HepG2 (cell line): Measurements from ENCODE around the gene PTK7. TPM values are rescaled to one million over a fixed set of nuclear protein-coding genes. Genes with fewer than 3 reads are reported as not detected.

Experiments used
- AHR ChIP-seq: IDR thresholded peaks from 2 replicates; pipeline ENCODE4 v1.6.1; 2018; ENCODE audit warnings: missing genetic modification reagents, missing compliant biosample characterization
- CHD2 ChIP-seq: IDR thresholded peaks from 2 replicates; pipeline ENCODE4 v1.6.1; 2011; ENCODE audit warnings: low read depth, low read length, improper control_type of control experiment
- DNMT1 ChIP-seq: sonication (generic); formaldehyde crosslinking; IDR thresholded peaks from 2 replicates; pipeline ENCODE4 v1.5.1; 2020; ENCODE audit warnings: mild to moderate bottlenecking, missing genetic modification reagents
- ETV5 ChIP-seq: IDR thresholded peaks from 2 replicates; pipeline ENCODE4 v1.6.1; 2018; ENCODE audit warnings: missing biosample characterization, missing genetic modification reagents, inconsistent platforms, borderline replicate concordance
- ETV6 ChIP-seq: sonication (generic); formaldehyde crosslinking; conservative IDR thresholded peaks from 2 replicates; pipeline ENCODE4 v1.4.0; 2020; ENCODE audit warnings: missing genetic modification reagents
- FOXJ3 ChIP-seq: sonication (generic); formaldehyde crosslinking; IDR thresholded peaks from 2 replicates; pipeline ENCODE4 v1.4.0; 2020; ENCODE audit warnings: missing genetic modification reagents, mild to moderate bottlenecking, borderline replicate concordance
- GABPA ChIP-seq, 2 experiments: IDR thresholded peaks; 2 replicates each; pipeline ENCODE4 v1.6.1; 2011 to 2016; ENCODE audit warnings: low read depth in 2 of 2, low read length in 1 of 2, missing biosample characterization in 1 of 2, missing genetic modification characterization in 1 of 2
- MXD4 ChIP-seq: IDR thresholded peaks from 2 replicates; pipeline ENCODE4 v1.6.1; 2016; ENCODE audit warnings: mild to moderate bottlenecking, missing biosample characterization, missing genetic modification reagents
- NFIC ChIP-seq: IDR thresholded peaks from 2 replicates; pipeline ENCODE4 v1.6.1; 2012; ENCODE audit warnings: mild to moderate bottlenecking, low read length, inconsistent platforms
- PCBP1 ChIP-seq: fragments of 200-400 bp; formaldehyde crosslinking; IDR thresholded peaks from 2 replicates; pipeline ENCODE4 v1.6.1; 2017; ENCODE audit warnings: mild to moderate bottlenecking, low read depth, low read length, borderline replicate concordance
- PCBP2 ChIP-seq: fragments of 200-400 bp; formaldehyde crosslinking; optimal IDR thresholded peaks from 2 replicates; pipeline ENCODE3; 2018; ENCODE audit warnings: low read length, low read depth; ENCODE audit not compliant: poor library complexity, severe bottlenecking
- POLR2G ChIP-seq: fragments of 200-400 bp; formaldehyde crosslinking; IDR thresholded peaks from 2 replicates; pipeline ENCODE4 v1.6.1; 2018; ENCODE audit warnings: mild to moderate bottlenecking, low read depth, low read length, moderate library complexity
- RBM39 ChIP-seq: fragments of 200-400 bp; formaldehyde crosslinking; IDR thresholded peaks from one replicate; pipeline ENCODE4 v1.6.1; 2018; ENCODE audit warnings: antibody characterized with exemption, mild to moderate bottlenecking, low read depth, low read length; ENCODE audit not compliant: poor library complexity, severe bottlenecking
- SAFB2 ChIP-seq: sonication (generic); formaldehyde crosslinking; IDR thresholded peaks from 2 replicates; pipeline ENCODE4 v1.5.1; 2020; ENCODE audit warnings: missing genetic modification reagents, low read depth, mild to moderate bottlenecking, borderline replicate concordance
- SNAI1 ChIP-seq: sonication (generic); formaldehyde crosslinking; IDR thresholded peaks from 2 replicates; pipeline ENCODE4 v1.5.0; 2020; ENCODE audit warnings: mild to moderate bottlenecking, missing genetic modification reagents, borderline replicate concordance
- SRSF4 ChIP-seq: fragments of 200-400 bp; formaldehyde crosslinking; IDR thresholded peaks from one replicate; pipeline ENCODE4 v1.6.1; 2018; ENCODE audit warnings: mild to moderate bottlenecking, low read depth, low read length, moderate library complexity; ENCODE audit not compliant: poor library complexity, severe bottlenecking
- ZKSCAN5 ChIP-seq: sonication (generic); formaldehyde crosslinking; IDR thresholded peaks from 2 replicates; pipeline ENCODE4 v1.5.1; 2020; ENCODE audit warnings: mild to moderate bottlenecking, missing genetic modification reagents
- ZNF160 ChIP-seq: sonication (generic); formaldehyde crosslinking; IDR thresholded peaks from 2 replicates; pipeline ENCODE4 v1.8.0; 2022; ENCODE audit warnings: mild to moderate bottlenecking, inconsistent platforms, missing genetic modification reagents
- ZNF232 ChIP-seq: sonication (generic); formaldehyde crosslinking; IDR thresholded peaks from 2 replicates; pipeline ENCODE4 v1.4.0; 2020; ENCODE audit warnings: missing genetic modification reagents, borderline replicate concordance
- ZNF746 ChIP-seq: sonication (generic); formaldehyde crosslinking; IDR thresholded peaks from 2 replicates; pipeline ENCODE4 v1.8.0; 2022; ENCODE audit warnings: mild to moderate bottlenecking, missing genetic modification reagents
- ZSCAN30 ChIP-seq: sonication (generic); formaldehyde crosslinking; IDR thresholded peaks from 2 replicates; pipeline ENCODE4 v1.5.0; 2020; ENCODE audit warnings: mild to moderate bottlenecking, missing genetic modification reagents
- ZSCAN31 ChIP-seq: sonication (generic); formaldehyde crosslinking; IDR thresholded peaks from 2 replicates; pipeline ENCODE4 v1.5.0; 2020; ENCODE audit warnings: low read depth, mild to moderate bottlenecking, missing genetic modification reagents
- ZZZ3 ChIP-seq: sonication (generic); formaldehyde crosslinking; IDR thresholded peaks from 2 replicates; pipeline ENCODE4 v1.4.0; 2020; ENCODE audit warnings: missing genetic modification reagents, mild to moderate bottlenecking, borderline replicate concordance
- polyA plus RNA-seq, 8 experiments: library from polyadenylated mRNA; depleted of rRNA in 3 of 8; stranded (reverse) in 7 of 8; unstranded in 1 of 8; fragments of >200 nt; fragmentation: Illumina TruSeq in 4 of 8; extraction: Trizol in 4 of 8; gene quantifications; 2 replicates each; pipeline versions ENCODE4 v1.2.1 to v1.2.3, GENCODE V29; 2011 to 2016; ENCODE audit warnings: low read depth in 4 of 8, missing spikeins in 1 of 8, mixed read lengths in 1 of 8; ENCODE audit not compliant: insufficient read depth in 1 of 8
- total RNA-seq, 5 experiments: library from RNA; depleted of rRNA; stranded (reverse); fragments of >200 nt; fragmentation: Illumina TruSeq; extraction: Trizol; gene quantifications; 2 replicates each; pipeline ENCODE4 v1.2.3, GENCODE V29; 2016; ENCODE audit warnings: low read depth in 1 of 5
- TF ChIP-seq, protein P1 (sequence below): sonication (generic); formaldehyde crosslinking; IDR thresholded peaks from 2 replicates; pipeline ENCODE4 v1.5.0; 2020; ENCODE audit warnings: mild to moderate bottlenecking, missing genetic modification reagents, borderline replicate concordance
- TF ChIP-seq, protein P2 (sequence below): sonication (generic); formaldehyde crosslinking; IDR thresholded peaks from 2 replicates; pipeline ENCODE4 v1.4.0; 2020; ENCODE audit warnings: mild to moderate bottlenecking, missing genetic modification reagents

Gene PTK7
- total and polyA plus RNA-seq, 2 of the 13 experiments (the other 11 are each of a cell fraction or from before 2014, with no cell fraction given): 98.5 to 99.8 TPM

DNA sequence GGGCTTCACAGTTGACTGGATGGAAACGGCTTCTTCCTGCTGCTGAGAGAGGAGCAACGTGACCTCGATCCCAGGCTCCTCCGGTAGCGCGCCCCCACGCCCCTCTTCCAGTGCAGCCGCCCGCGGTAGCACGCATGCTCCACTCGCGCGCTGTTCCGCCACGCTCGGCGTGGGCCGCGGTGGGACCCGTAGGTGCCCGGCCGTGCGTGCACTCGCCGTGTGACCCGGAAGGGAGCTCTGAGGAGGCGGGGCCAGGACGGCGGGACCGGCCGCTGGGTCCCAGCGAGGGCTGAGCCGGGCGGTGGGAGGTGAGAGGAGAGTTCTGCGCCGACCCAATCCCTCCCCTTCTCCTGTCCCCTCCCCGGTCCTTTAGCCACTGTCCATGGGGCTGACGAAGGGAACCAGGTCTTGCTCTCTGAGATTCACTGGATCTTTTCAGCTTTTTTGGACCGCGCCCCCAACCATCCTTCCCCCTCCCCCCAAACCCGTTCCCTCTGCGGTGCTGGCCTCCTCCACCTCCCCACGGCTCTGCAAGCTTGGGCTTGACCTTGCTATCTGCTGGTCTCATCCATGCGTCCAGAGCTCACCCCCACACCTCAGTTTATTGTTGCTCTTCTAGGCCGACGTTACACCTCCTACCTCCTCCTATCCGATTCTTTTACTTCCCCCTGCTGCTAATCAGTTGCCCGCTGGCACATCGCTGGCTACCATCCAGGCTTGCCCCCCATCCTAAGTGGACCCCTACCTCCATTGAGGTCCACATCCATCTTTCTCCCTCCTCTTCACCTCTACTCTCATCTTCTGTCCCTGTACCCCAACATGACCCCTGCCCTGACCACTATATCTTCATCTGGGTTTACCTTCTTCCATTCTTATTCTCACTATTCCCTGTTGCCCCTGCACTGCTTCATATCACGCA lies 106.1 kb downstream of the PTK7 start, which contains the start of gene CUL9 (continued):
- 0 out of 2 replicates have a peak, but pooled peaks have one; percentile 75 for TF ChIP-seq PCBP1
- peak; percentile 51; the same call in 1 of the 2 replicates for TF ChIP-seq ZNF232 (CRISPR knock-in tag)
- peak; percentile 61; the same call in 1 of the 2 replicates for TF ChIP-seq ZNF746 (CRISPR knock-in tag)
- no peak for TF ChIP-seq FOXJ3 (CRISPR knock-in tag)
- TF ChIP-seq, protein P1, sequence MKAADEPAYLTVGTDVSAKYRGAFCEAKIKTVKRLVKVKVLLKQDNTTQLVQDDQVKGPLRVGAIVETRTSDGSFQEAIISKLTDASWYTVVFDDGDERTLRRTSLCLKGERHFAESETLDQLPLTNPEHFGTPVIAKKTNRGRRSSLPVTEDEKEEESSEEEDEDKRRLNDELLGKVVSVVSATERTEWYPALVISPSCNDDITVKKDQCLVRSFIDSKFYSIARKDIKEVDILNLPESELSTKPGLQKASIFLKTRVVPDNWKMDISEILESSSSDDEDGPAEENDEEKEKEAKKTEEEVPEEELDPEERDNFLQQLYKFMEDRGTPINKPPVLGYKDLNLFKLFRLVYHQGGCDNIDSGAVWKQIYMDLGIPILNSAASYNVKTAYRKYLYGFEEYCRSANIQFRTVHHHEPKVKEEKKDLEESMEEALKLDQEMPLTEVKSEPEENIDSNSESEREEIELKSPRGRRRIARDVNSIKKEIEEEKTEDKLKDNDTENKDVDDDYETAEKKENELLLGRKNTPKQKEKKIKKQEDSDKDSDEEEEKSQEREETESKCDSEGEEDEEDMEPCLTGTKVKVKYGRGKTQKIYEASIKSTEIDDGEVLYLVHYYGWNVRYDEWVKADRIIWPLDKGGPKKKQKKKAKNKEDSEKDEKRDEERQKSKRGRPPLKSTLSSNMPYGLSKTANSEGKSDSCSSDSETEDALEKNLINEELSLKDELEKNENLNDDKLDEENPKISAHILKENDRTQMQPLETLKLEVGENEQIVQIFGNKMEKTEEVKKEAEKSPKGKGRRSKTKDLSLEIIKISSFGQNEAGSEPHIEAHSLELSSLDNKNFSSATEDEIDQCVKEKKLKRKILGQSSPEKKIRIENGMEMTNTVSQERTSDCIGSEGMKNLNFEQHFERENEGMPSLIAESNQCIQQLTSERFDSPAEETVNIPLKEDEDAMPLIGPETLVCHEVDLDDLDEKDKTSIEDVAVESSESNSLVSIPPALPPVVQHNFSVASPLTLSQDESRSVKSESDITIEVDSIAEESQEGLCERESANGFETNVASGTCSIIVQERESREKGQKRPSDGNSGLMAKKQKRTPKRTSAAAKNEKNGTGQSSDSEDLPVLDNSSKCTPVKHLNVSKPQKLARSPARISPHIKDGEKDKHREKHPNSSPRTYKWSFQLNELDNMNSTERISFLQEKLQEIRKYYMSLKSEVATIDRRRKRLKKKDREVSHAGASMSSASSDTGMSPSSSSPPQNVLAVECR (CRISPR knock-in tag): peak; percentile 96
- peak; percentile 90; the same call in 1 of the 2 replicates for TF ChIP-seq AHR
- no peak for TF ChIP-seq NFIC
- peak; percentile 88 for TF ChIP-seq ZSCAN31 (CRISPR knock-in tag)
- peak; percentile 92; the same call in 1 of the 2 replicates for TF ChIP-seq ZZZ3 (CRISPR knock-in tag)
- peak; percentile 87 for TF ChIP-seq ETV5 (CRISPR knock-in tag)
- TF ChIP-seq PCBP2: peak; percentile 17
- TF ChIP-seq ZKSCAN5: peak; percentile 71; the same call in 1 of the 2 replicates
- TF ChIP-seq ZSCAN30 (CRISPR knock-in tag): no peak
- TF ChIP-seq, protein P2, sequence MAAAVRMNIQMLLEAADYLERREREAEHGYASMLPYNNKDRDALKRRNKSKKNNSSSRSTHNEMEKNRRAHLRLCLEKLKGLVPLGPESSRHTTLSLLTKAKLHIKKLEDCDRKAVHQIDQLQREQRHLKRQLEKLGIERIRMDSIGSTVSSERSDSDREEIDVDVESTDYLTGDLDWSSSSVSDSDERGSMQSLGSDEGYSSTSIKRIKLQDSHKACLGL (CRISPR knock-in tag): peak; percentile 91
- peak; percentile 92 for TF ChIP-seq DNMT1
- no peak for TF ChIP-seq SNAI1 (CRISPR knock-in tag)
- TF ChIP-seq ETV6 (CRISPR knock-in tag): peak; percentile 44; the same call in 1 of the 2 replicates
- TF ChIP-seq CHD2: no peak
- peak; percentile 87 for TF ChIP-seq SAFB2 (CRISPR knock-in tag)
- peak; percentile 76 for TF ChIP-seq GABPA (IDR thresholded peaks at IDR 0.05; ENCODE audit: low read depth, low read length)
- peak; percentile 83 for TF ChIP-seq GABPA (CRISPR knock-in tag; IDR thresholded peaks at IDR 0.05; ENCODE audit: low read depth)
- peak; percentile 93 for TF ChIP-seq ZNF160
- TF ChIP-seq POLR2G: peak; percentile 93
- no peak for TF ChIP-seq SRSF4
- peak; percentile 96 for TF ChIP-seq MXD4
- TF ChIP-seq RBM39: peak; percentile 86
